Measurements from ENCODE around the gene ENTPD8. TPM values are rescaled to one million over a fixed set of nuclear protein-coding genes. Genes with fewer than 3 reads are reported as not detected.

ENTPD8 gene
- total RNA-seq, 4 donors from 2014 or later, result 0.57 TPM; not detected in 3

DNA sequence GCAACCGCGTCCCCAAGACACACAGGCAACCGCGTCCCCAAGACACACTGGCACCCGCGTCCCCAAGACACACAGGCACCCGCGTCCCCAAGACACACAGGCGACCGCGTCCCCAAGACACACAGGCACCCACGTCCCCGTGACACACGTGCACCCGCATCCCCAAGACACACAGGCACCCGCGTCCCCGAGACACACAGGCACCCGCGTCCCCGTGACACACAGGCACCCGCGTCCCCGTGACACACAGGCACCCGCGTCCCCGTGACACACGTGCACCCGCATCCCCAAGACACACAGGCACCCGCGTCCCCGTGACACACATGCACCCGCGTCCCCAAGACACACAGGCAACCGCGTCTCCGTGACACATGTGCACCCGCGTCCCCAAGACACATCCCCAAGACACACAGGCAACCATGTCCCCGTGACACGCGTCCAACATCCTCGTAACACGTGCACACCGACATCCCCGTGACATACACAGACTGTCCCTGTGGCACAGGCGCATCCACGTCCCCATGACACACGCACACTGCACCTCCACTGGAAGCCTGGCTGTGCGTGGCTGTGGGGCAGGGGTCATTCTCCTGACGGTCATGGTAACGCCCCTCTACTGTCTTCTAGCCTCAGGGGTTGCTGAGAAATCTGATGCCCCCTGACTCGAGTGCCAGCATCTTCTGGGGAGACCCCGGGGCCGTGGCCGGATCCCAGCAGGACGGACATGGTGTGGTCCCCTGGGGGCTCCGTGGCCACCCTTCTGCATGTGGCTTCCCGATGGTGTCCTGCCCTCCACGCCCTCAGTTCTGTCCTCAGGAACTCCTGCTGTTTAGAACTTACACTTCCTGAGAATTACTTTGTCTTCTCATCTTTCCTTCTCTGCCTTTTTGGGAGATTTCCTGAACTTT, 42.3 kb downstream of the ENTPD8 start:
- WGBS, 2 donors (ENCODE audit: low coverage in 1 of 2), result 96% methylated on average over 29 to 30 of the region's 60 CpGs
- TF ChIP-seq, protein P1, sequence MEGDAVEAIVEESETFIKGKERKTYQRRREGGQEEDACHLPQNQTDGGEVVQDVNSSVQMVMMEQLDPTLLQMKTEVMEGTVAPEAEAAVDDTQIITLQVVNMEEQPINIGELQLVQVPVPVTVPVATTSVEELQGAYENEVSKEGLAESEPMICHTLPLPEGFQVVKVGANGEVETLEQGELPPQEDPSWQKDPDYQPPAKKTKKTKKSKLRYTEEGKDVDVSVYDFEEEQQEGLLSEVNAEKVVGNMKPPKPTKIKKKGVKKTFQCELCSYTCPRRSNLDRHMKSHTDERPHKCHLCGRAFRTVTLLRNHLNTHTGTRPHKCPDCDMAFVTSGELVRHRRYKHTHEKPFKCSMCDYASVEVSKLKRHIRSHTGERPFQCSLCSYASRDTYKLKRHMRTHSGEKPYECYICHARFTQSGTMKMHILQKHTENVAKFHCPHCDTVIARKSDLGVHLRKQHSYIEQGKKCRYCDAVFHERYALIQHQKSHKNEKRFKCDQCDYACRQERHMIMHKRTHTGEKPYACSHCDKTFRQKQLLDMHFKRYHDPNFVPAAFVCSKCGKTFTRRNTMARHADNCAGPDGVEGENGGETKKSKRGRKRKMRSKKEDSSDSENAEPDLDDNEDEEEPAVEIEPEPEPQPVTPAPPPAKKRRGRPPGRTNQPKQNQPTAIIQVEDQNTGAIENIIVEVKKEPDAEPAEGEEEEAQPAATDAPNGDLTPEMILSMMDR (IDR thresholded peaks at IDR 0.05), result no peak
- no peak for TF ChIP-seq EP300 (IDR thresholded peaks at IDR 0.05)
- TF ChIP-seq POLR2AphosphoS5 (IDR thresholded peaks at IDR 0.05), result no peak
- no peak for TF ChIP-seq POLR2A (IDR thresholded peaks at IDR 0.05)
- H3K4me3 ChIP-seq, result no peak overlapping the region
- no peaks in the 10 kb centered on the region for H3K4me1 ChIP-seq
- no peak overlapping the region for H3K27ac ChIP-seq
- ATAC-seq, result no peak
- peaks cover 0 to 42% of the 10 kb centered on the region in 2 donors for H3K36me3 ChIP-seq
- H3K27me3 ChIP-seq, result no peaks in the 10 kb centered on the region
- H3K9me3 ChIP-seq, result no peaks in the 10 kb centered on the region

DNA sequence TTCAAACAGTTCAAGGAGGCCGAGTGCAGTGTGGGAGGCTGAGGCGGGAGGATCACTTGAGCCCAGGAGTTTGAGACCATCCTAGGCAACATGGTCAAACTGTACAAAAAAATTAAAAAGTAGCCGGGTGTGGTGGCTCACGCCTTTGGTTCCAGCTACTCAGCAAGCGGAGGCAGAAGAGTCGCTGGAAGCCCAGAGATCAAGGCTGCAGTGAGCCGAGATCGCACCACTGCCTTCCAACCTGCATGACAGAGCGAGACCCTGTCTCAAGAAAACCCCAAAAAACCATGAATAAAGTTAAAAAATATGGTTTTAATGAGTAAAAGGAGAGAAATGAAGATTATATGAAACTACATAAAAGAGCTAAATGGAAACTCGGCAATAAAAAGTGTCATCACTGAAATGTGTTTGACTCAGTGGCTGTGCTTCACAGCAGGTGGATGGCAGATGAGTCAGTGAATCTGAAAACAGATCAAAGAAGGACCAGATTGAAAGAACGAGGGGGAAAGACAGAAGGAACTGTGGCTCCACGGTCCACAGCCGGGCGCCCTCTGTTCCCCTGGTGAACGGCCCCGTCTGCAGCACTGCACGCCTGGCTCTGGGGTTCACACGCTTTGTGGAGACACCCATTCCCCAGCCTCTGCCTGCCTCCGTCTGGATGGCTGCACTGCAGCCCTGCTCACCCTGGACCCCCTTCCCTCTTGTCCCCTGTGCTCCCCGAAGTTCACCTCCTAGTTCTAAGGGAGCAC, 43.3 kb downstream of the ENTPD8 start:
- Histone ChIP-seq H3K36me3 (peaks cover 0 to 47% of the 10 kb centered on the region in 2 donors), H3K27ac (no peak overlapping the region), H3K4me3 (no peak overlapping the region), H3K9me3 (no peaks in the 10 kb centered on the region), H3K27me3 (no peaks in the 10 kb centered on the region), H3K4me1 (no peaks in the 10 kb centered on the region)
- WGBS, 2 donors (ENCODE audit: low coverage in 1 of 2), result 90% methylated on average over 10 to 13 of the region's 20 CpGs
- TF ChIP-seq POLR2A (IDR thresholded peaks at IDR 0.05), result no peak
- TF ChIP-seq EP300 (IDR thresholded peaks at IDR 0.05), result no peak
- TF ChIP-seq, protein P1 (IDR thresholded peaks at IDR 0.05), result no peak
- no peak for TF ChIP-seq POLR2AphosphoS5 (IDR thresholded peaks at IDR 0.05)
- ATAC-seq, result no peak

DNA sequence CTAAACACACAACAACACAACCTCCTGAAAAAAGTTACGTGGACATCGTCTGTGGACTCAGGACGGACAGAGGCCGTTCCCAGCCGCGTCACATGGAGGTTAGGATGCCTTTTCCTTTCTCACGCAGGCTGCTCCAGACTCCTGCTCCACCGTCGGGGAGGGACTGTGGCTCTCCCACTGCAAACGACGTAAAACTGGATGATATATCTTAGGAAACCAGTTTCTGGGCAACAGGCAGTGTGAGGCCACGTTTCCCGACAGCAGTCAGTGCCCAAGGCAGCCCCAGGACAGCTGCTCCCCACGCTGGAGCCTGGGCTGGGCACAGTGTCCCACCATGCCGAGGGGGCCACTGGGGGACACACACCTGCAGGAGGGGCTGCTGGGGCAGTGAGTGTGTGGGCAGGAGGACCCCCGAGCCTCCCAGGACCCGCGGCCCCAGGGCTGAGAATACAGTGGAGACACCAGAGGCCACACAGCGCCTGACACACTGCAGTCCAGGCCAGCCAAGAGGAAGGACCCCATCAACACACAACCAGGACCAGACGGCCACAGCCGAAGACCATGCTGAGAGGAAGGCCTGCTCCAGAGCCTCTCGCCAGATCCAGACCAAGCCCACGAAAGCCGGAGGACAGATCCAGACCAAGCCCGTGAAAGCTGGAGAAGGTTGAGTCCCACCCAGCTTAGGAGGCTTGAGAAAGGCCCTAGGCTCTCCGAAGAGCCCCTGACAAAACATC, 44.4 kb downstream of the ENTPD8 start:
- no peak overlapping the region for H3K27ac ChIP-seq
- peaks cover 0 to 49% of the 10 kb centered on the region in 2 donors for H3K36me3 ChIP-seq
- no peaks in the 10 kb centered on the region for H3K9me3 ChIP-seq
- WGBS, 2 donors (ENCODE audit: low coverage in 1 of 2), result 82 to 88% methylated on average over 2 to 5 of the region's 26 CpGs
- no peak for ATAC-seq
- H3K27me3 ChIP-seq, result no peaks in the 10 kb centered on the region
- H3K4me3 ChIP-seq, result no peak overlapping the region
- TF ChIP-seq, protein P1 (IDR thresholded peaks at IDR 0.05), result no peak
- TF ChIP-seq POLR2A (IDR thresholded peaks at IDR 0.05) (no peak), EP300 (IDR thresholded peaks at IDR 0.05) (no peak), POLR2AphosphoS5 (IDR thresholded peaks at IDR 0.05) (no peak)
- no peaks in the 10 kb centered on the region for H3K4me1 ChIP-seq

DNA sequence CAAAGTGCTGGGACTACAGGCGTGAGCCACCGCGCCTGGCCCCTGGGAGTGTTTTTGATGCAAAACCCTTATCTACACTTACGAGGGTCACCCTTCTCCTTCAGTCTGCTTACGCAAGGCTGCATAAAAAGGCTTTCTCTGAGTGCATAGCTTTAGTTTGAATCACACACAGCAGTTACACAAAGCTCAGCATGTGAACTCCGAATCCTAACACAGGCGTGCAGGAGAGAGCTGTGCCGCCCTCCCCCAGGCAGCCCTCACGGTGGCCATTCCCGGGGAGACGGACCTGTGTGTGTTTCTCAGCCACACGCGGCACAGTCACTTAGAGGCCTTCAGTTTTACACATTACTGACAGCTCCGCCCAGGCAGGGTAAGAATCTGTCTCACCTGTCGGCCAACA, 44.9 kb downstream of the ENTPD8 start:
- no peak for ATAC-seq
- Histone ChIP-seq H3K27ac (no peak overlapping the region), H3K4me1 (no peaks in the 10 kb centered on the region), H3K4me3 (no peak overlapping the region), H3K36me3 (peaks cover 0 to 51% of the 10 kb centered on the region in 2 donors), H3K9me3 (no peaks in the 10 kb centered on the region), H3K27me3 (no peaks in the 10 kb centered on the region)
- TF ChIP-seq, protein P1 (IDR thresholded peaks at IDR 0.05), result no peak
- TF ChIP-seq EP300 (IDR thresholded peaks at IDR 0.05), result no peak
- TF ChIP-seq POLR2A (IDR thresholded peaks at IDR 0.05), result no peak
- no peak for TF ChIP-seq POLR2AphosphoS5 (IDR thresholded peaks at IDR 0.05)
- 0 to 77% methylated on average over 1 to 5 of the region's 15 CpGs for WGBS, 2 donors (ENCODE audit: low coverage in 1 of 2)

Measured in gastroesophageal sphincter (tissue), 4 donors.